SU-DHL-6 (cell line): ENCODE data around the gene SP140.

ENCODE experiments used
- H2AFZ ChIP-seq: fragments of 200-600 bp; sonication (generic); 2 replicates; pipeline ENCODE4 v1.6.1; 2014; ENCODE audit warnings: low read depth, mild to moderate bottlenecking, moderate library complexity, mixed read lengths, antibody characterized with exemption, low read length; ENCODE audit not compliant: severe bottlenecking
- H3F3A ChIP-seq: fragments of 200-600 bp; shearing (Covaris generic); 2 replicates; pipeline ENCODE4 v1.6.0; 2016; ENCODE audit warnings: antibody characterized with exemption, mild to moderate bottlenecking; ENCODE audit not compliant: insufficient read depth
- H3K27ac ChIP-seq: fragments of 200-600 bp; sonication (generic); 2 replicates; pipeline ENCODE4 v1.5.1; 2016; ENCODE audit warnings: low read depth, mild to moderate bottlenecking, low read length, moderate library complexity, mixed read lengths
- H3K27me3 ChIP-seq: fragments of 200-600 bp; sonication (generic), shearing (Covaris generic); 2 replicates; pipeline ENCODE4 v1.6.0; 2014; ENCODE audit warnings: mild to moderate bottlenecking, low read length
- H3K36me3 ChIP-seq: fragments of 200-600 bp; sonication (generic); 2 replicates; pipeline ENCODE4 v1.6.1; 2014; ENCODE audit warnings: mild to moderate bottlenecking, low read length, mixed read lengths
- H3K4me2 ChIP-seq: fragments of 300-600, 200-600 bp; shearing (Covaris generic), sonication (generic); 2 replicates; pipeline ENCODE4 v1.6.0; 2014; ENCODE audit warnings: low read length, low read depth, mild to moderate bottlenecking; ENCODE audit not compliant: poor library complexity, severe bottlenecking
- H3K4me3 ChIP-seq: fragments of 200-600 bp; sonication (generic); 2 replicates; pipeline ENCODE4 v1.5.1; 2014; ENCODE audit warnings: antibody characterized with exemption, low read length, mild to moderate bottlenecking, mixed read lengths; ENCODE audit not compliant: insufficient read depth, poor library complexity, severe bottlenecking
- H3K79me2 ChIP-seq: fragments of 200-600 bp; sonication (generic); 2 replicates; pipeline ENCODE4 v1.6.1; 2014; ENCODE audit warnings: mild to moderate bottlenecking, low read length, moderate library complexity; ENCODE audit not compliant: insufficient read depth
- H3K9ac ChIP-seq: fragments of 200-600 bp; sonication (generic); 2 replicates; pipeline ENCODE4 v1.7.0; 2014; ENCODE audit warnings: mild to moderate bottlenecking, low read length
- H3K9me2 ChIP-seq: fragments of 200-600 bp; sonication (generic); replicated peaks from 2 replicates; pipeline ENCODE4 v1.6.1; 2014; ENCODE audit warnings: low read length; ENCODE audit not compliant: insufficient read depth
- H3K9me3 ChIP-seq: fragments of 200-600 bp; sonication (generic); 2 replicates; pipeline ENCODE4 v1.6.1; 2014; ENCODE audit warnings: low read length, mixed read lengths; ENCODE audit not compliant: insufficient read depth
- H4K20me1 ChIP-seq: fragments of 200-600 bp; sonication (generic); 2 replicates; pipeline ENCODE4 v1.6.1; 2014; ENCODE audit warnings: low read depth, mild to moderate bottlenecking, antibody characterized with exemption, low read length, moderate library complexity, mixed read lengths
- EZH2phosphoT487 ChIP-seq: fragments of 200-600 bp; sonication (generic), shearing (Covaris generic); conservative IDR thresholded peaks from 2 replicates; pipeline ENCODE4 v1.6.1; 2018; ENCODE audit warnings: mild to moderate bottlenecking, antibody characterized with exemption, low read length, moderate library complexity, mixed read lengths
- TF ChIP-seq, protein P1 (sequence below): fragments of 200-600 bp; sonication (generic); IDR thresholded peaks from one replicate; pipeline ENCODE4 v1.5.1; 2017; ENCODE audit warnings: antibody characterized with exemption, mild to moderate bottlenecking, low read length, moderate library complexity; ENCODE audit not compliant: insufficient read depth, poor library complexity, severe bottlenecking

The SP140 gene

DNA sequence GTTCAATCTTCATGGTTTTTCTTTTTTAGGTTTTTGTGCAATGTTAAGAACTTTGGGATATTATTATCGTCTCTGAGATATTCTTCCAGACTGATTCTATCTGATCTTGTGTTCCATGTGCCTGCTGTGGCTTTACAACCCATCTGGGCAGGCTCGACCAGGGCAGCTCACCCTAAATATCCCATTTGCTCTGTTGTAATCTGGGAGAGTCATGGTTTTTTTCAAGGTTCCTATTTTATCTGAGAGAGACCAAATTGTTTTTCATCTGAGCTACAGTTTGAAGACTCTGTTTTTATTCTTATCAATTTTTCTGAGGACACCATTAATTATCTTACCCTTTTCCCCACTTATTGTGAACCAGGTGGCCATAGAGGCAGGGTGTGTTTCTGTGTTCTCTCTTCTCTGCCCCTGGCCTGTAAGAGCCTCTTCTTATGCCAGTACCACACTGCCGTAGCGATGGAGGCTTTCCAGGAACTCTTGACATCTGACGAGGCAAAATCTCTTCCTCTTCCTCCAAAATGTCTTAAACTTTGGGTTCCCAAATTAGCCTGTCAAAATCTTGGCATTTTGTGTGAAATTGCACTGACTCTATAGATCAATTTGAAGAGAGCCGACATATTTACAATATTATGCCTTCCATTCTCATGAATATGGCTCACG, 104.5 kb downstream of the SP140 start:
- no peaks in the 10 kb centered on the region for H3K9me3 ChIP-seq
- H3K4me2 ChIP-seq: peak overlapping the region; percentile 84
- H3K4me3 ChIP-seq: no peak overlapping the region
- H2AFZ ChIP-seq: no peak overlapping the region
- 0 out of 2 replicates have a peak, but pooled peaks cover 4% of the 10 kb centered on the region for H3K36me3 ChIP-seq
- H3K9ac ChIP-seq: no peak overlapping the region
- no peaks in the 10 kb centered on the region for H3K9me2 ChIP-seq
- no peaks in the 10 kb centered on the region for H3K27me3 ChIP-seq
- no peaks in the 10 kb centered on the region for H4K20me1 ChIP-seq
- no peak overlapping the region for H3K27ac ChIP-seq
- peaks cover 19% of the 10 kb centered on the region for H3F3A ChIP-seq
- no peak for TF ChIP-seq EZH2phosphoT487
- TF ChIP-seq, protein P1, sequence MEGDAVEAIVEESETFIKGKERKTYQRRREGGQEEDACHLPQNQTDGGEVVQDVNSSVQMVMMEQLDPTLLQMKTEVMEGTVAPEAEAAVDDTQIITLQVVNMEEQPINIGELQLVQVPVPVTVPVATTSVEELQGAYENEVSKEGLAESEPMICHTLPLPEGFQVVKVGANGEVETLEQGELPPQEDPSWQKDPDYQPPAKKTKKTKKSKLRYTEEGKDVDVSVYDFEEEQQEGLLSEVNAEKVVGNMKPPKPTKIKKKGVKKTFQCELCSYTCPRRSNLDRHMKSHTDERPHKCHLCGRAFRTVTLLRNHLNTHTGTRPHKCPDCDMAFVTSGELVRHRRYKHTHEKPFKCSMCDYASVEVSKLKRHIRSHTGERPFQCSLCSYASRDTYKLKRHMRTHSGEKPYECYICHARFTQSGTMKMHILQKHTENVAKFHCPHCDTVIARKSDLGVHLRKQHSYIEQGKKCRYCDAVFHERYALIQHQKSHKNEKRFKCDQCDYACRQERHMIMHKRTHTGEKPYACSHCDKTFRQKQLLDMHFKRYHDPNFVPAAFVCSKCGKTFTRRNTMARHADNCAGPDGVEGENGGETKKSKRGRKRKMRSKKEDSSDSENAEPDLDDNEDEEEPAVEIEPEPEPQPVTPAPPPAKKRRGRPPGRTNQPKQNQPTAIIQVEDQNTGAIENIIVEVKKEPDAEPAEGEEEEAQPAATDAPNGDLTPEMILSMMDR: no peak
- peaks cover 17% of the 10 kb centered on the region; the same call in 1 of the 2 replicates for H3K79me2 ChIP-seq

GRCh38 chr2:230330725-230331124, 105.2 kb downstream of the SP140 start:
- no peaks in the 10 kb centered on the region for H3K9me2 ChIP-seq
- H3K4me2 ChIP-seq: no peak overlapping the region
- no peaks in the 10 kb centered on the region for H3K27me3 ChIP-seq
- peaks cover 17% of the 10 kb centered on the region; the same call in 1 of the 2 replicates for H3K79me2 ChIP-seq
- H3K9ac ChIP-seq: no peak overlapping the region
- H3F3A ChIP-seq: peaks cover 16% of the 10 kb centered on the region
- TF ChIP-seq EZH2phosphoT487: no peak
- TF ChIP-seq, protein P1: no peak
- H3K9me3 ChIP-seq: no peaks in the 10 kb centered on the region
- no peaks in the 10 kb centered on the region for H4K20me1 ChIP-seq
- H3K27ac ChIP-seq: no peak overlapping the region
- no peak overlapping the region for H3K4me3 ChIP-seq
- 0 out of 2 replicates have a peak, but pooled peaks cover 4% of the 10 kb centered on the region for H3K36me3 ChIP-seq
- H2AFZ ChIP-seq: no peak overlapping the region

GRCh38 chr2:230335461-230335863, 109.9 kb downstream of the SP140 start:
- Histone ChIP-seq H3K27me3 (no peaks in the 10 kb centered on the region), H3K9me3 (no peaks in the 10 kb centered on the region), H3F3A (no peaks in the 10 kb centered on the region), H3K9ac (no peak overlapping the region), H3K4me3 (no peak overlapping the region), H3K79me2 (no peaks in the 10 kb centered on the region; the same call in 1 of the 2 replicates), H3K27ac (no peak overlapping the region), H4K20me1 (no peaks in the 10 kb centered on the region), H3K4me2 (no peak overlapping the region), H2AFZ (no peak overlapping the region), H3K36me3 (peaks cover 10% of the 10 kb centered on the region; the same call in 1 of the 2 replicates), H3K9me2 (no peaks in the 10 kb centered on the region)
- TF ChIP-seq, protein P1: no peak
